Keratinocyte (primary cell): ENCODE measurements around the gene RBMX. TPM values are rescaled to one million over a fixed set of nuclear protein-coding genes. Genes with fewer than 3 reads are reported as not detected.

Experiments used
- DNase-seq: peaks from one replicate; pipeline ENCODE4 v3.0.0-alpha.2; 2011; ENCODE audit warnings: low read depth, missing footprints, low spot score
- FAIRE-seq: peaks from 2 replicates; lab custom pipeline; 2011; peaks lifted over from hg19 to GRCh38; lab: Jason Lieb, UNC
- H2AFZ ChIP-seq: 2 replicates; pipeline ENCODE4 v1.6.0; 2012; ENCODE audit warnings: low read length, control low read depth, inconsistent platforms; ENCODE audit not compliant: control insufficient read depth
- H3K27ac ChIP-seq: 2 replicates; pipeline ENCODE4 v1.5.1; 2011; ENCODE audit warnings: low read length; ENCODE audit not compliant: control insufficient read depth, insufficient read depth
- H3K27me3 ChIP-seq: 3 replicates; pipeline ENCODE4 v1.6.0; 2011; ENCODE audit warnings: low read length; ENCODE audit not compliant: control insufficient read depth, insufficient read depth; ENCODE audit errors: extremely low read depth
- H3K36me3 ChIP-seq, 2 experiments: 2 replicates in 1 of 2; 3 replicates in 1 of 2; pipeline ENCODE4 v1.5.1; 2011; ENCODE audit warnings: low read length in 2 of 2, mild to moderate bottlenecking in 1 of 2; ENCODE audit not compliant: control insufficient read depth in 2 of 2, insufficient read depth in 2 of 2; ENCODE audit errors: extremely low read depth in 1 of 2
- H3K4me1 ChIP-seq: 3 replicates; pipeline ENCODE4 v1.5.1; 2011; ENCODE audit warnings: low read length; ENCODE audit not compliant: control insufficient read depth, insufficient read depth; ENCODE audit errors: extremely low read depth
- H3K4me2 ChIP-seq: 3 replicates; pipeline ENCODE4 v1.6.0; 2011; ENCODE audit warnings: low read depth, low read length; ENCODE audit not compliant: control insufficient read depth, insufficient read depth; ENCODE audit errors: extremely low read depth
- H3K4me3 ChIP-seq, 3 experiments: fragments of 200-600 bp in 1 of 3; sonication (generic) in 1 of 3; 2 replicates in 2 of 3; 3 replicates in 1 of 3; pipeline ENCODE4 v1.5.1; 2011 to 2016; ENCODE audit warnings: low read length in 3 of 3, mild to moderate bottlenecking in 3 of 3, control low read depth in 2 of 3, inconsistent platforms in 1 of 3, low read depth in 1 of 3, mixed read lengths in 1 of 3, mixed run types in 1 of 3, moderate library complexity in 1 of 3; ENCODE audit not compliant: control insufficient read depth in 2 of 3, insufficient read depth in 2 of 3; ENCODE audit errors: extremely low read depth in 1 of 3
- H3K79me2 ChIP-seq: 2 replicates; pipeline ENCODE4 v1.6.0; 2012; ENCODE audit warnings: low read length; ENCODE audit not compliant: control insufficient read depth, insufficient read depth
- H3K9ac ChIP-seq: 3 replicates; pipeline ENCODE4 v1.6.0; 2011; ENCODE audit warnings: low read length; ENCODE audit not compliant: control insufficient read depth, insufficient read depth; ENCODE audit errors: extremely low read depth
- H3K9me1 ChIP-seq: 3 replicates; pipeline ENCODE4 v1.6.0; 2011; ENCODE audit warnings: low read length; ENCODE audit not compliant: control insufficient read depth, insufficient read depth; ENCODE audit errors: extremely low read depth
- H3K9me3 ChIP-seq: 2 replicates; pipeline ENCODE4 v1.5.1; 2012; ENCODE audit warnings: low read depth, low read length; ENCODE audit not compliant: control insufficient read depth
- H4K20me1 ChIP-seq: 3 replicates; pipeline ENCODE4 v1.6.0; 2011; ENCODE audit warnings: low read length; ENCODE audit not compliant: control insufficient read depth, insufficient read depth; ENCODE audit errors: extremely low read depth
- EZH2 ChIP-seq: IDR thresholded peaks from one replicate; pipeline ENCODE4 v1.6.1; 2012; ENCODE audit warnings: inconsistent platforms, mild to moderate bottlenecking, low read length, moderate library complexity
- dilution Hi-C: fragments of 300-500 bp; cut with MboI; formaldehyde crosslinking; loops from one replicate; pipeline ENCODE4 v1.7.0; 2020; ENCODE audit warnings: low sequenced_read_pairs; ENCODE audit not compliant: extremely low pct_ligation_motif_present
- polyA plus RNA-seq, 5 experiments: library from polyadenylated mRNA; depleted of rRNA in 3 of 5; stranded (reverse) in 3 of 5; stranded (forward) in 1 of 5; unstranded in 1 of 5; fragments of >200 nt; gene quantifications; 1 replicate in 1 of 5; 2 replicates in 3 of 5; 3 replicates in 1 of 5; pipeline versions ENCODE4 v1.2.1 to v1.2.3, GENCODE V29; 2011 to 2012; ENCODE audit warnings: missing spikeins in 2 of 5, low read depth in 1 of 5, low replicate concordance in 1 of 5
- TF ChIP-seq, protein P1 (sequence below), 3 experiments: IDR thresholded peaks in 1 of 3; conservative IDR thresholded peaks in 1 of 3; optimal IDR thresholded peaks in 1 of 3; 2 replicates in 2 of 3; 3 replicates in 1 of 3; pipeline versions ENCODE3 to v1.5.1; 2011; ENCODE audit warnings: low read length in 3 of 3, mild to moderate bottlenecking in 3 of 3, moderate library complexity in 2 of 3, control low read depth in 1 of 3, inconsistent platforms in 1 of 3; ENCODE audit not compliant: insufficient read depth in 2 of 3; ENCODE audit errors: extremely low read depth in 1 of 3

Gene RBMX
- polyA plus RNA-seq, 1 donor (not counting 4 experiments of a cell fraction or from before 2014, with no cell fraction given): 151 TPM

DNA sequence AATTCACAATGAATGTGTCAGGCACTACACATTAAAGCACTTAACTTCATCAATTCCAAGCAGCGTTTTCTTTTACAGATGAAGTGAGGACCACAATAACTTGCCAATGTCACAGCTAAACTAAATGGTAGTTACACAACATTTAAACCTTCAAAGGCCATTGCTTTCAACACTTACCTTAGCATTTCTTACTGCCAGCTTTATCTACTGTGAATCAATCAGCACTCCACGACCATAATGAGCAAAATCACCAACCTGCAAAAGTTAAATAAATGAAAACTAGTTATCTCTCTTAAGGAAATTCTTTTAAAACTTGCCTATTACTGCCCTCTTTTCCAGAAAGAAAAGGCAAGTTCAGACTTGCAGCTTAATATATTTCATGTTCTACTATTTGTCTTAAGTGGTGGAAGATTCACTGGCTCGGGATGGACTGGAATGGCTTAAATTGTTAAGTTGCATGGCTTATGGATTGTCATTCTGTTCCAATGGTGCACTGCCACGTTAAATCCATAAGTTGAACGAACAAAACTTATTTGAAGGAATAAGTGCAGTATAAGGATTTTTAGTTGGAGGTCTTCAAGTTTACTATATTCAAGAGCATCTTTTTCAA lies 8.3 kb downstream of the RBMX start:
- H3K4me1 ChIP-seq: no peaks in the 10 kb centered on the region
- no peak for DNase-seq
- dilution Hi-C loops: no loop called here
- H3K9ac ChIP-seq: no peak overlapping the region
- peaks cover 9 to 11% of the 10 kb centered on the region in 2 experiments for H3K36me3 ChIP-seq
- no peak overlapping the region for H3K4me3 ChIP-seq
- peaks cover 2% of the 10 kb centered on the region for H3K79me2 ChIP-seq
- TF ChIP-seq, protein P1, sequence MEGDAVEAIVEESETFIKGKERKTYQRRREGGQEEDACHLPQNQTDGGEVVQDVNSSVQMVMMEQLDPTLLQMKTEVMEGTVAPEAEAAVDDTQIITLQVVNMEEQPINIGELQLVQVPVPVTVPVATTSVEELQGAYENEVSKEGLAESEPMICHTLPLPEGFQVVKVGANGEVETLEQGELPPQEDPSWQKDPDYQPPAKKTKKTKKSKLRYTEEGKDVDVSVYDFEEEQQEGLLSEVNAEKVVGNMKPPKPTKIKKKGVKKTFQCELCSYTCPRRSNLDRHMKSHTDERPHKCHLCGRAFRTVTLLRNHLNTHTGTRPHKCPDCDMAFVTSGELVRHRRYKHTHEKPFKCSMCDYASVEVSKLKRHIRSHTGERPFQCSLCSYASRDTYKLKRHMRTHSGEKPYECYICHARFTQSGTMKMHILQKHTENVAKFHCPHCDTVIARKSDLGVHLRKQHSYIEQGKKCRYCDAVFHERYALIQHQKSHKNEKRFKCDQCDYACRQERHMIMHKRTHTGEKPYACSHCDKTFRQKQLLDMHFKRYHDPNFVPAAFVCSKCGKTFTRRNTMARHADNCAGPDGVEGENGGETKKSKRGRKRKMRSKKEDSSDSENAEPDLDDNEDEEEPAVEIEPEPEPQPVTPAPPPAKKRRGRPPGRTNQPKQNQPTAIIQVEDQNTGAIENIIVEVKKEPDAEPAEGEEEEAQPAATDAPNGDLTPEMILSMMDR (optimal IDR thresholded peaks at IDR 0.05 in 1 of 3, IDR thresholded peaks at IDR 0.05 in 1 of 3, conservative IDR thresholded peaks at IDR 0.05 in 1 of 3; ENCODE audit: extremely low read depth in 1 of 3, insufficient read depth in 2 of 3, low read length in 3 of 3): no peak
- no peak for TF ChIP-seq EZH2
- H3K9me1 ChIP-seq: no peaks in the 10 kb centered on the region
- H3K9me3 ChIP-seq: no peaks in the 10 kb centered on the region
- no peaks in the 10 kb centered on the region for H3K27me3 ChIP-seq
- no peak overlapping the region for H3K4me2 ChIP-seq
- FAIRE-seq: no peak
- no peak overlapping the region for H3K27ac ChIP-seq
- peaks cover 2% of the 10 kb centered on the region for H4K20me1 ChIP-seq
- H2AFZ ChIP-seq: no peak overlapping the region

DNA sequence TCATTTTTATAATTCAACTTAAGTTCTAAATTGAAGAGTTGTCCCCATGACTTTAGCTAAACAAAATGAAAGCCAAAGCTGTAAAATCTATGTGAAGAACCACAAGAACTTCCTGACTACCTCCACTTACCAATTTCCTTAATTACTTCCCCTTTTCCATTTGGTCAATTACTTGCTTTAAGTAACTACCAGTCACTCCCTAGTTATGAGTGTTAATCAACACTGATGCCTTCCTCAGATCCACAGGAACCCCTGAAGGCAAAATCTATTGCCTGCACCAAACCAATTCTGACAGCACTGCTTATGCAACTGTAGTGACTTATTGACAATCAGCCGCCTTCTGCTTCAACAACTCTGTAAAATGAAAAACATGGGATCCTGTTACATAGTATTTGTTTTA lies 10.5 kb downstream of the RBMX start:
- DNase-seq (no peak), FAIRE-seq (no peak)
- dilution Hi-C loops: no loop called here
- no peaks in the 10 kb centered on the region for H3K27me3 ChIP-seq
- H3K4me3 ChIP-seq: no peak overlapping the region
- H3K9ac ChIP-seq: no peak overlapping the region
- no peaks in the 10 kb centered on the region for H3K9me1 ChIP-seq
- peaks cover 9 to 11% of the 10 kb centered on the region in 2 experiments for H3K36me3 ChIP-seq
- no peaks in the 10 kb centered on the region for H3K9me3 ChIP-seq
- peaks cover 1% of the 10 kb centered on the region for H3K79me2 ChIP-seq
- no peak overlapping the region for H2AFZ ChIP-seq
- H3K4me1 ChIP-seq: no peaks in the 10 kb centered on the region
- peaks cover 2% of the 10 kb centered on the region for H4K20me1 ChIP-seq
- no peak overlapping the region for H3K4me2 ChIP-seq
- TF ChIP-seq EZH2: no peak
- TF ChIP-seq, protein P1 (optimal IDR thresholded peaks at IDR 0.05 in 1 of 3, IDR thresholded peaks at IDR 0.05 in 1 of 3, conservative IDR thresholded peaks at IDR 0.05 in 1 of 3; ENCODE audit: extremely low read depth in 1 of 3, insufficient read depth in 2 of 3, low read length in 3 of 3): no peak
- H3K27ac ChIP-seq: no peak overlapping the region
